ENCODE measurements around the gene EIF4G3.

Gene EIF4G3

DNA sequence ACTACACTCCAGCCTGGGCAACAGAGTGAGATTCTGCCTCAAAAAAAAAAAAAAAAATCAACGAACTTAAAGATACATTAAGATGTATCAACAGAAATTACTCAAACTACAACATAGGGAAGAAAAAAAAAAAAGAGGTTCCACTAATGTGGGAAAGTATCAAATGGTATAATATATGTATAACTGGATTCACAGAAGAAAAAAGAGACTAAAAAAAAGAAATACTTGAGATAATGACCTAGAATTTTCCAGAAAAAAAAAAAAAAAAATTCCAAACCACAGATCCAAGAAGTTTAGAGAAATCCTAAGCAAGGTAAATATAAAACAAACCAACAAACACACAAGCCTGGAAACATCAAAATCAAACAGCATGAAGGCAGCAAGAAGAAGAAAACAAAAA, 45.5 kb downstream of the EIF4G3 start:
- no peaks in the 10 kb centered on the region for H3K9me3 ChIP-seq (ENCODE audit: low read length)
- H3K4me1 ChIP-seq (ENCODE audit: insufficient read depth, low read length, severe bottlenecking), result no peaks in the 10 kb centered on the region
- H4K20me1 ChIP-seq (ENCODE audit: insufficient read depth, low read length), result no peaks in the 10 kb centered on the region
- no peak overlapping the region for H2AFZ ChIP-seq (ENCODE audit: low read length)
- H3K27me3 ChIP-seq (ENCODE audit: insufficient read depth, low read length), result no peaks in the 10 kb centered on the region
- no peaks in the 10 kb centered on the region for H3F3A ChIP-seq (ENCODE audit: insufficient read depth, low read length)
- peaks cover 33% of the 10 kb centered on the region for H3K36me3 ChIP-seq (ENCODE audit: insufficient read depth, low read length)
- H3K9ac ChIP-seq (ENCODE audit: low read length), result no peak overlapping the region
- TF ChIP-seq EZH2 (IDR thresholded peaks at IDR 0.05; ENCODE audit: borderline replicate concordance, low read length), result no peak
- TF ChIP-seq, protein P1, sequence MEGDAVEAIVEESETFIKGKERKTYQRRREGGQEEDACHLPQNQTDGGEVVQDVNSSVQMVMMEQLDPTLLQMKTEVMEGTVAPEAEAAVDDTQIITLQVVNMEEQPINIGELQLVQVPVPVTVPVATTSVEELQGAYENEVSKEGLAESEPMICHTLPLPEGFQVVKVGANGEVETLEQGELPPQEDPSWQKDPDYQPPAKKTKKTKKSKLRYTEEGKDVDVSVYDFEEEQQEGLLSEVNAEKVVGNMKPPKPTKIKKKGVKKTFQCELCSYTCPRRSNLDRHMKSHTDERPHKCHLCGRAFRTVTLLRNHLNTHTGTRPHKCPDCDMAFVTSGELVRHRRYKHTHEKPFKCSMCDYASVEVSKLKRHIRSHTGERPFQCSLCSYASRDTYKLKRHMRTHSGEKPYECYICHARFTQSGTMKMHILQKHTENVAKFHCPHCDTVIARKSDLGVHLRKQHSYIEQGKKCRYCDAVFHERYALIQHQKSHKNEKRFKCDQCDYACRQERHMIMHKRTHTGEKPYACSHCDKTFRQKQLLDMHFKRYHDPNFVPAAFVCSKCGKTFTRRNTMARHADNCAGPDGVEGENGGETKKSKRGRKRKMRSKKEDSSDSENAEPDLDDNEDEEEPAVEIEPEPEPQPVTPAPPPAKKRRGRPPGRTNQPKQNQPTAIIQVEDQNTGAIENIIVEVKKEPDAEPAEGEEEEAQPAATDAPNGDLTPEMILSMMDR (IDR thresholded peaks at IDR 0.05; ENCODE audit: low read length), result no peak
- no peak overlapping the region for H3K27ac ChIP-seq (ENCODE audit: low read depth, low read length, poor library complexity, severe bottlenecking)
- H3K4me2 ChIP-seq (ENCODE audit: low read length), result no peak overlapping the region
- no peak overlapping the region for H3K4me3 ChIP-seq (ENCODE audit: low read depth, low read length, poor library complexity, severe bottlenecking)
- peaks cover 3% of the 10 kb centered on the region; the same call in 1 of the 2 replicates for H3K79me2 ChIP-seq (ENCODE audit: insufficient read depth, low read length)
- no peaks in the 10 kb centered on the region for H3K9me2 ChIP-seq (ENCODE audit: low read depth, low read length)

DNA sequence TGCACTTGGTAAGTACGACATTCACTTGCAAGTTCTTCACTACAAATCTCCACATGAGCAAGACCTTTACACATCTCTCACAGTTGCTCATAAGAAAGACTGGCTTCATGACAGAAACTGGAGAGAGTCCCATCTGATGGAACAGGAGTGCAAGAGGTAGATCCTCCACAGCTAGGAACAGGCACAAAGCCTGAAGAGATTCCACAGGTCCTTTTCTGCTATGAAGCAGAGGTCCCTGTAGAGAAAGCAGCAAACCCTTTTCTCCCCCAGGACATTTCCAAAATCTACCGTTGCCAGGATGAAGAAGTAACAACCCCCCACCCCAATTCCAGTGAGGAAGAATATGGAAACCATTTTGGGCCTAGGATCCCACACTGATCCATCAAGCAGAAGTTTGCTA, 47.3 kb downstream of the EIF4G3 start:
- H4K20me1 ChIP-seq (ENCODE audit: insufficient read depth, low read length), result no peaks in the 10 kb centered on the region
- peaks cover 33% of the 10 kb centered on the region for H3K36me3 ChIP-seq (ENCODE audit: insufficient read depth, low read length)
- H3K4me2 ChIP-seq (ENCODE audit: low read length), result no peak overlapping the region
- H3K4me3 ChIP-seq (ENCODE audit: low read depth, low read length, poor library complexity, severe bottlenecking), result no peak overlapping the region
- H3K27ac ChIP-seq (ENCODE audit: low read depth, low read length, poor library complexity, severe bottlenecking), result no peak overlapping the region
- H3F3A ChIP-seq (ENCODE audit: insufficient read depth, low read length), result no peaks in the 10 kb centered on the region
- TF ChIP-seq, protein P1 (IDR thresholded peaks at IDR 0.05; ENCODE audit: low read length), result no peak
- no peak for TF ChIP-seq EZH2 (IDR thresholded peaks at IDR 0.05; ENCODE audit: borderline replicate concordance, low read length)
- no peaks in the 10 kb centered on the region for H3K9me3 ChIP-seq (ENCODE audit: low read length)
- peaks cover 3% of the 10 kb centered on the region; the same call in 1 of the 2 replicates for H3K79me2 ChIP-seq (ENCODE audit: insufficient read depth, low read length)
- no peak overlapping the region for H3K9ac ChIP-seq (ENCODE audit: low read length)
- H3K4me1 ChIP-seq (ENCODE audit: insufficient read depth, low read length, severe bottlenecking), result no peaks in the 10 kb centered on the region
- no peaks in the 10 kb centered on the region for H3K27me3 ChIP-seq (ENCODE audit: insufficient read depth, low read length)
- no peak overlapping the region for H2AFZ ChIP-seq (ENCODE audit: low read length)
- H3K9me2 ChIP-seq (ENCODE audit: low read depth, low read length), result no peaks in the 10 kb centered on the region

DNA sequence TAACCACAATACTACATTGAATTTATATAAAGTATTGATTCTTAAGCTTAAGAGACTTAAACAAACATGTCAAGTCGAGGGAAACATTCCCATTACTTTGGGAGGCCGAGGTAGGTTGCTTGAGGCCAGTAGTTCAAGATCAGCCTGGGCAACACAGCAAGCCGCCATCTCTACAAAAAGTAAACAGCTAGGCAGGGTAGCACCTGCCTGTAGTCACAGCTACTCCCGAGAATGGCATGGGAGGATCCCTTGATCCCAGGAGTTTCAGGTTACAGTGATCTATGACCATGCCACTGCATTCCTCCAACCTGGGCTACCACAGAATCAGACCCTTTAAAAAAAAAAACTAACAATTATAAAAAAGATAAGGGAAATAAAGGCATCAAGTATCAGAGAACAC, 50.4 kb downstream of the EIF4G3 start:
- Histone ChIP-seq H3K4me2 (ENCODE audit: low read length) (no peak overlapping the region), H3K4me3 (ENCODE audit: low read depth, low read length, poor library complexity, severe bottlenecking) (no peak overlapping the region), H3K79me2 (ENCODE audit: insufficient read depth, low read length) (no peaks in the 10 kb centered on the region; the same call in 1 of the 2 replicates)

More for the DNA sequence above, 50.4 kb downstream of the EIF4G3 start:
- H3F3A ChIP-seq (ENCODE audit: insufficient read depth, low read length), result no peaks in the 10 kb centered on the region
- H3K9ac ChIP-seq (ENCODE audit: low read length), result no peak overlapping the region
- H3K9me2 ChIP-seq (ENCODE audit: low read depth, low read length), result no peaks in the 10 kb centered on the region
- H3K4me1 ChIP-seq (ENCODE audit: insufficient read depth, low read length, severe bottlenecking), result no peaks in the 10 kb centered on the region
- no peak overlapping the region for H3K27ac ChIP-seq (ENCODE audit: low read depth, low read length, poor library complexity, severe bottlenecking)
- H3K27me3 ChIP-seq (ENCODE audit: insufficient read depth, low read length), result no peaks in the 10 kb centered on the region
- no peaks in the 10 kb centered on the region for H3K9me3 ChIP-seq (ENCODE audit: low read length)
- no peaks in the 10 kb centered on the region for H4K20me1 ChIP-seq (ENCODE audit: insufficient read depth, low read length)
- no peak overlapping the region for H2AFZ ChIP-seq (ENCODE audit: low read length)
- TF ChIP-seq, protein P1 (IDR thresholded peaks at IDR 0.05; ENCODE audit: low read length), result no peak
- TF ChIP-seq EZH2 (IDR thresholded peaks at IDR 0.05; ENCODE audit: borderline replicate concordance, low read length), result no peak
- H3K36me3 ChIP-seq (ENCODE audit: insufficient read depth, low read length), result peaks cover 46% of the 10 kb centered on the region

Measured in OCI-LY1 (cell line).